Endothelial cell of umbilical vein (primary cell): ENCODE results near the gene ABI3. TPM values are rescaled to one million over a fixed set of nuclear protein-coding genes. Genes with fewer than 3 reads are reported as not detected.

Experiments
- BruUV-seq: library from RNA; stranded (reverse); fragments of 400-500 nt; replicated peaks from 2 replicates; lab custom pipeline; 2021; lab: Mats Ljungman, UMichigan
- CTCF ChIA-PET: fragments of 300-600, 350-600 bp; sonication (Branson Sonifier 250); formaldehyde crosslinking; loops from one replicate; lab custom pipeline; 2021; ENCODE audit warnings: antibody characterized with exemption, inconsistent platforms; lab: Charles Lee
- POLR2A ChIA-PET: fragments of 300-600, 350-600 bp; sonication (Branson Sonifier 250); formaldehyde crosslinking; loops from one replicate; lab custom pipeline; 2021; ENCODE audit warnings: antibody characterized with exemption, inconsistent platforms; lab: Charles Lee
- DNase-seq: peaks from one replicate; pipeline ENCODE4 v3.0.0-alpha.2; 2011; ENCODE audit warnings: low read depth, low spot score
- FAIRE-seq: peaks from 2 replicates; lab custom pipeline; 2011; peaks lifted over from hg19 to GRCh38; lab: Jason Lieb, UNC
- H2AFZ ChIP-seq: 2 replicates; pipeline ENCODE4 v1.6.0; 2012; ENCODE audit warnings: low read depth, low read length, control low read depth, inconsistent platforms
- H3K27ac ChIP-seq: 2 replicates; pipeline ENCODE4 v1.5.1; 2011; ENCODE audit warnings: low read depth, mild to moderate bottlenecking, control low read depth, low read length, moderate library complexity; ENCODE audit not compliant: insufficient read depth
- H3K27me3 ChIP-seq, 2 experiments: 2 replicates each; pipeline versions ENCODE4 v1.6.0 to v1.6.1; 2011; ENCODE audit warnings: low read length in 2 of 2, mixed read lengths in 1 of 2; ENCODE audit not compliant: control insufficient read depth in 2 of 2, insufficient read depth in 2 of 2
- H3K36me3 ChIP-seq, 2 experiments: 2 replicates in 1 of 2; 3 replicates in 1 of 2; pipeline ENCODE4 v1.5.1; 2011; ENCODE audit warnings: low read length in 2 of 2, mild to moderate bottlenecking in 1 of 2, moderate library complexity in 1 of 2; ENCODE audit not compliant: control insufficient read depth in 2 of 2, insufficient read depth in 2 of 2; ENCODE audit errors: extremely low read depth in 1 of 2
- H3K4me1 ChIP-seq: 3 replicates; pipeline ENCODE4 v1.5.1; 2011; ENCODE audit warnings: mild to moderate bottlenecking, low read length; ENCODE audit not compliant: control insufficient read depth, insufficient read depth; ENCODE audit errors: extremely low read depth
- H3K4me2 ChIP-seq: 2 replicates; pipeline ENCODE4 v1.6.1; 2011; ENCODE audit warnings: low read length, control low read depth, mixed read lengths; ENCODE audit not compliant: insufficient read depth
- H3K4me3 ChIP-seq, 3 experiments: fragments of 200-600 bp in 1 of 3; sonication (generic), shearing (Covaris generic) in 1 of 3; replicated peaks in 1 of 3; 2 replicates each; pipeline ENCODE4 v1.5.1; 2011 to 2016; ENCODE audit warnings: control low read depth in 3 of 3, low read length in 3 of 3, mild to moderate bottlenecking in 2 of 3, inconsistent platforms in 1 of 3, low read depth in 1 of 3, moderate library complexity in 1 of 3; ENCODE audit not compliant: insufficient read depth in 1 of 3
- H3K79me2 ChIP-seq: 2 replicates; pipeline ENCODE4 v1.6.0; 2012; ENCODE audit warnings: low read length, inconsistent platforms; ENCODE audit not compliant: control insufficient read depth, insufficient read depth
- H3K9ac ChIP-seq: replicated peaks from 2 replicates; pipeline ENCODE3; 2011; ENCODE audit warnings: low read length, control low read depth; ENCODE audit not compliant: insufficient read depth; ENCODE audit errors: extremely low read depth
- H3K9me1 ChIP-seq: replicated peaks from 3 replicates; pipeline ENCODE4 v1.6.0; 2011; ENCODE audit warnings: mild to moderate bottlenecking, low read length; ENCODE audit not compliant: control insufficient read depth, insufficient read depth; ENCODE audit errors: extremely low read depth
- H3K9me3 ChIP-seq: replicated peaks from 2 replicates; pipeline ENCODE4 v1.5.1; 2012; ENCODE audit warnings: low read length, inconsistent platforms; ENCODE audit not compliant: control insufficient read depth, insufficient read depth
- H4K20me1 ChIP-seq: replicated peaks from 2 replicates; pipeline ENCODE3; 2011; ENCODE audit warnings: mild to moderate bottlenecking, low read length; ENCODE audit not compliant: control insufficient read depth, insufficient read depth; ENCODE audit errors: extremely low read depth
- CTCF ChIP-seq, 2 donors: IDR thresholded peaks; 1 replicate in 1 of 2; 2 replicates in 1 of 2; pipeline ENCODE4 v1.5.1; 2011; ENCODE audit warnings: low read length in 2 of 2, mild to moderate bottlenecking in 2 of 2, moderate library complexity in 2 of 2, control low read depth in 1 of 2, inconsistent platforms in 1 of 2, low read depth in 1 of 2; ENCODE audit not compliant: insufficient read depth in 1 of 2; ENCODE audit errors: extremely low read depth in 1 of 2
- EZH2 ChIP-seq: IDR thresholded peaks from 2 replicates; pipeline ENCODE4 v1.6.1; 2012; ENCODE audit warnings: borderline replicate concordance, low read depth, mild to moderate bottlenecking, moderate library complexity, low read length, inconsistent platforms; ENCODE audit not compliant: severe bottlenecking
- JUN ChIP-seq: IDR thresholded peaks from 2 replicates; pipeline ENCODE4 v1.6.1; 2011; ENCODE audit warnings: borderline replicate concordance, low read depth; ENCODE audit not compliant: insufficient read length, insufficient read depth
- MAX ChIP-seq: IDR thresholded peaks from 2 replicates; pipeline ENCODE4 v1.6.1; 2011; ENCODE audit not compliant: insufficient read depth, insufficient read length
- POLR2A ChIP-seq: IDR thresholded peaks from 2 replicates; pipeline ENCODE4 v1.6.1; 2012; ENCODE audit warnings: low read depth, mild to moderate bottlenecking, control low read depth, low read length
- POLR2AphosphoS5 ChIP-seq: IDR thresholded peaks from 2 replicates; pipeline ENCODE4 v1.6.1; 2012; ENCODE audit warnings: low read depth, mild to moderate bottlenecking, control low read depth, low read length, moderate library complexity; ENCODE audit not compliant: insufficient read depth
- dilution Hi-C: fragments of 300-500 bp; cut with MboI; formaldehyde crosslinking; loops from one replicate; pipeline ENCODE4 v1.15.0; 2019; ENCODE audit warnings: low sequenced_read_pairs; ENCODE audit not compliant: extremely low pct_ligation_motif_present
- intact Hi-C: fragments of 100-400 bp; cut with micrococcal nuclease; formaldehyde crosslinking; loops from one replicate; pipeline ENCODE4 v1.10.0; 2022
- polyA plus RNA-seq, 4 experiments: library from polyadenylated mRNA; depleted of rRNA in 3 of 4; stranded (reverse) in 3 of 4; unstranded in 1 of 4; fragments of >200 nt; gene quantifications; 2 replicates each; pipeline versions ENCODE4 v1.2.1 to v1.2.3, GENCODE V29; 2011 to 2012; ENCODE audit warnings: missing spikeins in 1 of 4
- total RNA-seq: library from RNA; stranded (reverse); gene quantifications from 2 replicates; pipeline ENCODE4 v1.2.3, GENCODE V29; 2021

The ABI3 gene
- total and polyA plus RNA-seq, 2 donors (not counting 3 experiments of a cell fraction or from before 2014, with no cell fraction given): 35.2 to 35.5 TPM

- Histone ChIP-seq H3K9ac (no peak overlapping the region), H3K4me3 (no peak overlapping the region), H4K20me1 (no peaks in the 10 kb centered on the region), H3K79me2 (no peaks in the 10 kb centered on the region), H3K36me3 (no peaks in the 10 kb centered on the region), H3K27me3 (no peaks in the 10 kb centered on the region), H3K9me3 (no peaks in the 10 kb centered on the region), H3K4me2 (no peak overlapping the region), H3K9me1 (no peaks in the 10 kb centered on the region), H3K4me1 (peaks cover 9% of the 10 kb centered on the region), H2AFZ (no peak overlapping the region), H3K27ac (no peak overlapping the region)
- dilution Hi-C loops (no loop called here), intact Hi-C loops (no loop called here)
- no TSS peak for BruUV-seq
- DNase-seq (no peak), FAIRE-seq (no peak)
- no peak for TF ChIP-seq CTCF (IDR thresholded peaks at IDR 0.05; ENCODE audit: extremely low read depth in 1 of 2, insufficient read depth in 1 of 2, low read depth in 1 of 2, low read length in 2 of 2)
- no peak for TF ChIP-seq MAX
- no peak for TF ChIP-seq POLR2AphosphoS5
- no peak for TF ChIP-seq JUN
- no peak for TF ChIP-seq EZH2
- no peak for TF ChIP-seq POLR2A
- ChIA-PET CTCF (interaction anchor here (2.2 to 15.9 kb wide), 2 partner anchors 13 to 31 kb away, joined by 8 to 212 read pairs; partner anchors contain the start of genes ABI3, GNGT2 and PHOSPHO1), POLR2A (no interaction called here)
These were observed 14.0 kb upstream of the ABI3 start for GRCh38 chr17:49196520-49196919.
